Mononuclear cell (primary cell): ENCODE data around the gene BACH2. TPM values are rescaled to one million over a fixed set of nuclear protein-coding genes. Genes with fewer than 3 reads are reported as not detected.

Source experiments
- H3K27me3 ChIP-seq: 2 replicates; pipeline ENCODE4 v1.6.0; 2011; ENCODE audit warnings: low read length, control low read depth; ENCODE audit not compliant: insufficient read depth
- H3K4me1 ChIP-seq: 2 replicates; pipeline ENCODE4 v1.5.1; 2011; ENCODE audit warnings: mild to moderate bottlenecking, low read length, control low read depth; ENCODE audit not compliant: insufficient read depth
- H3K4me3 ChIP-seq: 2 replicates; pipeline ENCODE4 v1.5.1; 2011; ENCODE audit warnings: mild to moderate bottlenecking, low read length, moderate library complexity
- H3K9me3 ChIP-seq: 2 replicates; pipeline ENCODE4 v1.5.1; 2011; ENCODE audit warnings: low read depth, mild to moderate bottlenecking, control low read depth, low read length
- total RNA-seq: library from RNA; depleted of rRNA; stranded (reverse); fragments of >200 nt; gene quantifications from one replicate; pipeline ENCODE4 v1.2.3, GENCODE V29; 2012

BACH2 gene
- total RNA-seq, 1 donor: 37.6 TPM

DNA sequence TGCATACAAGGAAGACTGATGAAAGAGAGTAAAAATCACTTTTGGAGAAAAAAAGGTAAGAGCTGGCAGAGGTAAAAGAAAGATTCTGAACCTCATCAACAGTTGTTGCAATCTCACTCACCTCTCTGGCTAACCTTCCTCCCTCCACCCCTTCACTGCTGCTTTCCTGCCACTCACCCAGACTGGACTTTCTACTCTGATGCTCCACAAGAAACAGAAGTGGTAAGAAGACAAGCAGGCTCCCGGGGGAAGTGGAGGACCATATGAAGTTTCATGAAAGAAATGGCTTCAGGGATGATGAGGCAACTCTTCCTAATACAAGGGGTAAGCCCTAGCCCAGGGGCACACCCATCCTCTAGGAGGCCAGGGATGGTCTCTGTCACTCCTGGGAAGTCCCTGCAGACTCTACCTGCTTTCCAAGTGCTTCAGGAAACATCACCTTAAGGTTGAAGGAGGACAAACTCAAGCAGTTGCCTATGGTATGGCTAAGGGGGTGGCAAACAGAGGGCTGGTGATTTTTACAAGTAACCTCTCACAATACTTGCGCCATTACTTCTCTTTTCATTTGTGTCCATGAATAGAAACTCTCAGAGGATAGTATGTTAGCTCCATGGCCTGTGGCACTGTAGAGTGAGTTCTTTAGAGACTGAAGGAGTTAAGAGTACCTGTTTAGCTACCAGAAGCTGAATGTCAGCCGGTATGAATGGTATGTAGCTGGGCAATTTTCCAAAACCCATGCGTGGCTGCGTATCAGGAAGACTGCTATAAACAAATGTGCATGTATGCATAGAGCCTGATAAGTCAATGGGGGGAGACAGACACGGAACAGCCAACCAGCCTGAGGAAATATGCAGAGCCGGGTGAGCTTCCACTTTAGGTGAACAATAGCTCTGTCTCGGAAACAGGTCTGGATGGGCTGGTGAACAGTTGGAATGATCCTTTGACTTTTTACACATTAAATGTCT lies 112.0 kb downstream of the BACH2 start:
- Histone ChIP-seq H3K4me3 (no peak overlapping the region), H3K4me1 (peaks cover 29% of the 10 kb centered on the region), H3K9me3 (no peaks in the 10 kb centered on the region), H3K27me3 (no peaks in the 10 kb centered on the region)

DNA sequence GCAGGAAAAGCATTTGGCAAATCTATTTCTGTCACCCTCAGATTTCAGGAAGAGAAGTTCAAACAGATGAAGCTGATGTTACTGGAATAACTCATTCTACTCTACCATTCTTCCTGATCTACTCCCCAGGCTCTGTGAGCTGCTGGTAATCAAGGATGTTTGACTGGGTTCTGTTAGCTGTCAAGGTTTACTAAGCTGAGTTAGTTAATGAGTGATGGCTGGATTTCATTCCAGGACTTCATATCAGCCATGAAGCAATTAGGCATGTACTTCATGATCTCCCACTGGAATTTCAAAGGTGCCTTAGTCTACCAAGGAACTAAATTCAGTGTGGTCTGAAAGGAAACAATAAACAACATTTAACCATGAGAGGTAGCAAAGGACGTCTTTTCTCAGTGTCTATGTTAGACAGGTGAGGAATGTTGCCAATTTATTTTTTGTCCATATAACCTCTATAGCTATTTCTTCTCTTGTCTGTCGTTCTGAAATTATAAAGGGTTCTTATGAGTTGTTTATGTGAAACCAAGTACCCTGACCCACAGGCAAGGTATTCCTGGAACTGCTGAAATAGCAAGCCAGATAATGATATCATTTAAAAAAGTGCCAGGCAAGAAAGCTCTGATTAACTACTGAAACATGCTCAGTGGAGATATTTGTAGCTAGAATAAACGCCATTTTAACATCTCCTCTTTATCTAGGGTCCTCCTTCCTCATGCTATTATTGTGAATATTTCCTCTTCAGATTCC lies 112.9 kb downstream of the BACH2 start:
- H3K9me3 ChIP-seq: no peaks in the 10 kb centered on the region
- no peaks in the 10 kb centered on the region for H3K27me3 ChIP-seq
- H3K4me3 ChIP-seq: no peak overlapping the region
- H3K4me1 ChIP-seq: peaks cover 32% of the 10 kb centered on the region

DNA sequence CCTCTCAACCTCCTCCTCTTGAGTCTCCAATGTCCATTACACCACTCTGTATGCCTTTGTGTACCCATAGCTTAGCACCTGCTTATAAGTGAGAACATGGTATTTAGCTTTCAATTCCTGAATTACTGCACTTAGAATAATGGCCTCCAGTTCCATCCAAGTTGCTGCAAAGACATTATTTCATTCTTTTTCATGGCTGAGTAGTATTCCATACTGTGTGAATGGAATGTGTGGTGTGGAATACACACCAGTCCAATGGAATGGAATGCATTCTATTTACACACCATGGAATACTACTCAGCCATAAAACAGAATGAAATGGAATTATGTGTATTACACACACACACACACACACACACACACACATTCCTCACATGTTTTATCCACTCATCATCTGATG lies 116.1 kb downstream of the BACH2 start:
- Histone ChIP-seq H3K27me3 (no peaks in the 10 kb centered on the region), H3K4me1 (peaks cover 46% of the 10 kb centered on the region), H3K9me3 (no peaks in the 10 kb centered on the region), H3K4me3 (no peak overlapping the region)

DNA sequence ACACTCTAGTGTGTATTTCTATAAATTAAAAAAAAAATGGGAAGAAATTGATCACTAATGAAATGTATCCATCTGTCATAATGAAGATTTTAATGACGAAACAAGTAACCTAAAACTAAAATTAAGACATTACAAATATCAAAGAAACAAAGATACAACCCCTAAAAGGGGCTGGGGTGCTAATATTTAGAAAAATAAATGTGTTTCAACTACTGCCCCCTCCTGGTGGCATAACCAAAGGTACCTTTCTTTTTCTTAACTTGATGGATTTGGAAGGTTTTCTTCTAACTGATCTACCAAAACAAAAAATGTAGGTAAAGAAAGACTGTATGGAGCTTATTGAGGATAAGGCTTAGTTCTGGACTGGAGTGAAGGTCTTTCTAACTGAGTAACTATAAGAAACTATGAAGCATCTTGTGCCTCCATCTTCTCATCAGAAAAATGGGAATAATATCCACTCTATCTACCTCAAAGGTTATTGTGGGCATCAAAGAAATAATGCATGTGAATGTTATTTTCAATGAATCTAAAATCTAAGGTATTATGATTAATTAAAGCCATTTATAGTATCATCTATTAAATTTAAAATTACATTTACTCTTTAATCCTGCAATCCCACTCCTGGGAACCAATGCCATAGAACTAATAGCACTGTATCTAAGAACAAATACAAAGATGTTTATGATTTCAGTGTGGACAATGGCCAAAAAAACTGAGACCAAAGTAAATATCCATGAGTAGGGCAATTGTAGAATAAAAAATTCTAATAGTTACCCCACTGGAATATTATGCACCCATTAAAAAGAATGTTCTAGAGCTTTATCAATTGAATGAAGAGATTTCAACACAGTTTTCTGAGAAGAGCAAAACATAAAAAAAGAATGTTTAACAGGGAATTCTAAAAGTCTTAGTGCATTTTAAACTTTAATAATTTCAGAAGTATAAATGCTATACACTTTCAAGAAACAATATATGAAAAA lies 117.2 kb downstream of the BACH2 start:
- H3K27me3 ChIP-seq: no peaks in the 10 kb centered on the region
- H3K4me3 ChIP-seq: no peak overlapping the region
- no peaks in the 10 kb centered on the region for H3K9me3 ChIP-seq
- H3K4me1 ChIP-seq: peaks cover 40% of the 10 kb centered on the region

DNA sequence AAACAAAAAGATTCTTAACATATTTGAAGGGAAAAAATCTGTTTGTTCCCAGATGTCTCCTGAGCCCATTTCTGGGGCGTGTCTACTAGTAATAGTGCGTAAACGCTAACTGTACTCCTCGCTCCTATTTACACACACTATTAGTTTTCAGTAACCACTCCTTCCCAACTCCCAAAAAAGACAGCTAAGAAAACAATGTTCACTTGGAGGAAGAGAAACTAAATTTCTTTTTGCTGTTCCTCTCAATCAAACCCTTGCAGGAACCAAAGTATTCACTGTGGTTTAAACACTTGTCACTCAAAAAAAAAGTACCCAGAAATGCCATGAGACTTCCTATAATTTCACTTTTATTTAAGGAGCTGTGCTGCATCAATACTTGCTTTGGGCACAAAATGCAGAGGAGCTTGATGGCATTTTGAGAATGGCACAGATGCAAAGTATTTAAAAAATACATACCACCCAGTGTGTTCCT lies 118.2 kb downstream of the BACH2 start:
- no peaks in the 10 kb centered on the region for H3K9me3 ChIP-seq
- no peaks in the 10 kb centered on the region for H3K27me3 ChIP-seq
- no peak overlapping the region for H3K4me3 ChIP-seq
- H3K4me1 ChIP-seq: peaks cover 35% of the 10 kb centered on the region

DNA sequence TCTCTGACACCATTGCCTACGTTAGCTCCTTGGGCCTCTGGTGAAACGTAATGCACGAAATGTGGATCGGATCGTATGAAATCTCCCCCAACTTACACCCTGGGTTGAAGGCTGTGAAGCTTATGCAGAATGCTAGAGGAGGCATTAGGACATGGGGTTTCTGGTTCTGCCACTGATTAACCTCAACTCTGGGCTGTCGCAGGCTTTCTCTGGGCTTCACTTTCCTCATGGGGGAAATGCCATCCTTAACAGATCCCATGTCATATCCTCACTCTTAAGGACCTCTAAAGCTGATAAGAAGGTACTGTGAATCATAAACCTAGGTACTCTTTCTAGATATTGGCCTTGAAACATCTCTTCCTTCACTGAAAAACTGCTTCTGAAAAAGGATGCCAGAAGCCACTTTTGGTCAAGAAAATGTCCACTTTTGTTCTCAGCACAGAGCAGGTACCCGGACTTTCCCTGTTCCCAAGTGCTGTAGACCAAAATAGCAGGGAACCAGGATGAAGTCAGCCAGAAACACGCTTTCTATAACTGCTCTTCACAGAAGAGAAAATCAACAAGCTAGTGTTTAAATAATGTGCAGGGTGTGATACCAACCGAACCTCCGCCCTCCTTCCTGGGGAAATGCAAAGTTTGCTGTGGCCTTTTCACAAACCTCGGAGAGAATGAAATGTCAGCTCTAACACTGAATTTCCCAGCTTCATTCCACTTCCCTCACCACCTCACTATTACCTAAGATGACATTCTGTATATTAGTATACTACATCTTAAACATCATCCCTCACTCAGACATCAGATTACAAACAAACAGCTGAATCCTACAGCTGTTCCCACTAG lies 118.9 kb downstream of the BACH2 start:
- Histone ChIP-seq H3K4me1 (peaks cover 35% of the 10 kb centered on the region), H3K9me3 (no peaks in the 10 kb centered on the region), H3K27me3 (no peaks in the 10 kb centered on the region), H3K4me3 (no peak overlapping the region)

- no peaks in the 10 kb centered on the region for H3K9me3 ChIP-seq
- no peak overlapping the region for H3K4me3 ChIP-seq
- no peaks in the 10 kb centered on the region for H3K27me3 ChIP-seq
- peaks cover 35% of the 10 kb centered on the region for H3K4me1 ChIP-seq
Measured at GRCh38 chr6:90175627-90176538, 120.8 kb downstream of the BACH2 start.

DNA sequence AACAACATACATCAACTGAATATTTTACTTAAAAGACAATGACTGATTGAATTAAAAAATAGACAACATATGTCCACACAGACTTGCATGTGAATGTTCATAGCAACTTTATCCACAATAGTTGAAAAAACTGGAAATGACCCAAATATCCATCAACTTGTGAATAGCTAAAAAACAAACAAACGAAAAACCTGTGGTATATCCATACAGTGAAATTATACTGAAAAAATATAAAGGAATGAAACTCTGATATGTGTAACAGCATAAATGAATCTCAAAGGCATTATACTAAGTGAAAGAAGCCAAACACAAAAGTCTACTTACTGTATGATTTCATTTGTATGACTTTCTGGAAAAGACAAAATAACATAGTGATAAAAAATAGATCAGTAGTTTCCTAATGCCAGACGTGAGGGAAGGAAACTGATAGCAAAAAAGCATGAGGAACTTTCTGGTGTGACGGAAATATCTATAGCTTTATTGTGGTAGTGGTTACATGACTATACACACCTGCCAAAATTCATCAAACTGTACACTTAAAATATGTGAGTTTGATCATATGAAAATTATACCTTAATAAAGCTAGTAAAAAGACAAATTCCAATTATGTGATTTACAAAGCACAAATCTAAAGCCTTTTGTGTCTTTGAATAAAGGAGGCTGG lies 123.2 kb downstream of the BACH2 start:
- Histone ChIP-seq H3K9me3 (no peaks in the 10 kb centered on the region), H3K4me3 (no peak overlapping the region), H3K27me3 (no peaks in the 10 kb centered on the region), H3K4me1 (peaks cover 33% of the 10 kb centered on the region)

- Histone ChIP-seq H3K4me3 (no peak overlapping the region), H3K9me3 (no peaks in the 10 kb centered on the region), H3K27me3 (no peaks in the 10 kb centered on the region), H3K4me1 (peaks cover 6% of the 10 kb centered on the region)
Measured at GRCh38 chr6:90170601-90171000, 126.0 kb downstream of the BACH2 start.

GRCh38 chr6:90169374-90169773 lies 127.3 kb downstream of the BACH2 start:
- Histone ChIP-seq H3K27me3 (no peaks in the 10 kb centered on the region), H3K4me3 (no peak overlapping the region), H3K9me3 (no peaks in the 10 kb centered on the region), H3K4me1 (peaks cover 5% of the 10 kb centered on the region)

DNA sequence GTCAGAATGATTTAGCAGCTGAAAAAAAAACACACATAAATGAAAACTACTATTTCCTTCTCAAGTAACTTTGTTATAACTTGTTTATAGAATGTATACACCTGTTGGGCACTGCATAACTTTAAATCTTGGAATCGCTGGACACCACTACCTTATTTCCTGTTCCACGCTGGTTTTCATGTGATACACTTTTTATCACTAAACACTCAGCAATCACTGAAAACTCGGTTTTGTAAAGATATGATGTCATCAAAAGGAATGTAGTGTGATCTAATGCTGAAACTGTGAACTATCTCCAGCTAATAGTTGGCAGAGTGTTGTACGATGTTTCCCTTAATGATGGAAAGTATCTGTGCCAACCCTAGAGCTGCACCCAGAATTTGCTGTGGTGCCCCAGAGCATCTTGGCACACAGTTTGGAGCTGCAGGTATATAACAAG lies 127.9 kb downstream of the BACH2 start:
- H3K9me3 ChIP-seq: no peaks in the 10 kb centered on the region
- no peak overlapping the region for H3K4me3 ChIP-seq
- no peaks in the 10 kb centered on the region for H3K27me3 ChIP-seq
- peaks cover 5% of the 10 kb centered on the region for H3K4me1 ChIP-seq

DNA sequence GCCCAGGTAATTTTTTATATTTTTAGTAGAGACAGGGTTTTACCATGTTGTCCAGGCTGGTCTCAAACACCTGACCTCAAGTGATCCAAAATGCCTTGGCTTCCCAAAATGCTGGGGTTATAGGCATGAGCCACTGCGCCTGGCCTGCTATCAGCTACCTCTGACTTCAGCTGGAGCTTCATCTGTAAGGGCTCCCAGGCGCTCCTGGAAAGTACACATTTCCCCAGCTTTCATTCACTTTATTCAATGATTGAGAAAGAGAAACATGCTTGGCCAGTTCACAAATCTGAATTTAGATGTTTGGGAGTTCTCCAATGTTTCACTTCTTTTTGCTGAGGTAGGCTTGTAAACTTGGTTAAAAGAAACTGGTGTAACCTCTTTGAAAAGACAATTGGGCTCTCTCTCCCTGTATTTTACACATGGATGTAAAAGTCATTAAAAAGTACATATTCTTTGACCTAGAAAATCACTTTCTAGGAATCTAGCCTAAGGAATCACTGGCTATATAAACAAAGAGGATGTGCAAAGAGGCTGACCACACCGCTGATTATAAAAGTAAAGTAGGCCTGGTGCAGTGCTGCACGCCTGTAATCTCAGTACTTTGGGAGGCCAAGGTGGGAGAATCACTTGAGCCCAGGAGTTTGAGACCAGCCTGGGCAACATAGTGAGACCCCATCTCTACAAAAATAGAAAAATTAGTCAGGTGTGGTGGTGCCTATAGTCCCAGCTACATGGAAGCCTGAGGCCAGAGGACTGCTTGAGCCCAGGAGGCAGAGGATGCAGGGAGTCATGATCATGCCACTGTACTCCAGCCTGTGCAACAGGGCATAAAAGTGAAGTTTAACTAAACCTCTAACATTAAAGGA lies 128.9 kb downstream of the BACH2 start:
- H3K4me3 ChIP-seq: no peak overlapping the region
- no peaks in the 10 kb centered on the region for H3K27me3 ChIP-seq
- no peaks in the 10 kb centered on the region for H3K9me3 ChIP-seq
- peaks cover 5% of the 10 kb centered on the region for H3K4me1 ChIP-seq
